Breast epithelium (tissue), 4 donors: Measurements from ENCODE around the gene FIBIN. TPM values are rescaled to one million over a fixed set of nuclear protein-coding genes. Genes with fewer than 3 reads are reported as not detected.

Source experiments
- DNase-seq, 2 donors: peaks; one replicate each; pipeline ENCODE4 v3.0.0-alpha.2; 2019; ENCODE audit warnings: low spot score in 2 of 2
- H3K27ac ChIP-seq, 2 donors: fragments of 200-600 bp; sonication (generic) in 1 of 2; one replicate each; pipeline ENCODE4 v1.5.1; 2016 to 2019; ENCODE audit warnings: mild to moderate bottlenecking in 1 of 2
- H3K27me3 ChIP-seq, 2 donors: fragments of 200-600 bp; sonication (generic) in 1 of 2; one replicate each; pipeline versions ENCODE4 v1.5.1 to v1.6.0; 2017 to 2019; ENCODE audit warnings: control low read depth in 1 of 2, mild to moderate bottlenecking in 1 of 2
- H3K36me3 ChIP-seq: fragments of 200-600 bp; one replicate; pipeline ENCODE4 v1.5.1; 2019
- H3K4me1 ChIP-seq, 2 donors: fragments of 200-600 bp; sonication (generic); one replicate each; pipeline ENCODE4 v1.5.1; 2016 to 2019; ENCODE audit warnings: control low read depth in 1 of 2
- H3K4me3 ChIP-seq, 3 donors: fragments of 200-600 bp; sonication (generic); 1 replicate in 2 of 3; 2 replicates in 1 of 3; pipeline ENCODE4 v1.5.1; 2016 to 2019; ENCODE audit warnings: mild to moderate bottlenecking in 3 of 3, moderate library complexity in 2 of 3
- H3K9me3 ChIP-seq, 2 donors: fragments of 200-600 bp; sonication (generic) in 1 of 2; one replicate each; pipeline ENCODE4 v1.5.1; 2016 to 2019; ENCODE audit warnings: control low read depth in 1 of 2
- CTCF ChIP-seq, 3 donors: fragments of 450-650 bp; IDR thresholded peaks; one replicate each; pipeline ENCODE4 v1.5.1; 2016 to 2017; ENCODE audit warnings: antibody characterized with exemption in 3 of 3, mild to moderate bottlenecking in 3 of 3, moderate library complexity in 3 of 3
- POLR2A ChIP-seq: fragments of 450-650 bp; IDR thresholded peaks from one replicate; pipeline ENCODE4 v1.6.1; 2016; ENCODE audit warnings: antibody characterized with exemption, mild to moderate bottlenecking, moderate library complexity
- POLR2AphosphoS5 ChIP-seq, 3 donors: sonication (generic); formaldehyde crosslinking; IDR thresholded peaks; one replicate each; pipeline ENCODE4 v1.6.1; 2017; ENCODE audit warnings: antibody characterized with exemption in 3 of 3
- intact Hi-C: fragments of 100-400 bp; cut with DNase I; formaldehyde crosslinking; loops from one replicate; pipeline ENCODE4 v1.15.1; 2023; ENCODE audit warnings: low total_unique reads
- total RNA-seq, 3 donors: library from RNA; depleted of rRNA; stranded (reverse); fragments of >200 nt; gene quantifications; one replicate each; pipeline ENCODE4 v1.1.0, GENCODE V29; 2016

The FIBIN gene
- total RNA-seq, 3 donors from 2014 or later = 23.7 to 71.4 (median 41.6) TPM

- Histone ChIP-seq H3K36me3 (no peaks in the 10 kb centered on the region), H3K27me3 (no peaks in the 10 kb centered on the region), H3K4me3 (no peak overlapping the region), H3K27ac (no peak overlapping the region), H3K4me1 (peaks cover 0 to 4% of the 10 kb centered on the region in 2 donors), H3K9me3 (peaks cover 0 to 4% of the 10 kb centered on the region in 2 donors)
- TF ChIP-seq POLR2AphosphoS5 (IDR thresholded peaks at IDR 0.05) (no peak), POLR2A (no peak), CTCF (IDR thresholded peaks at IDR 0.05) (no peak)
- intact Hi-C loops = loop anchor here (5.0 kb wide), 1 partner anchor 816 kb away; no protein-coding TSS in a partner anchor
- DNase-seq = no peak
Observed at GRCh38 chr11:27031754-27032153, 37.8 kb downstream of the FIBIN start.

- H3K4me3 ChIP-seq = peak overlapping the region in 1 of 3 donors; percentile 31
- no peak for TF ChIP-seq POLR2A
- peak in 1 of 3 donors; percentile 15 for TF ChIP-seq CTCF (IDR thresholded peaks at IDR 0.05)
- TF ChIP-seq POLR2AphosphoS5 (IDR thresholded peaks at IDR 0.05) = no peak
- peaks cover 0 to 10% of the 10 kb centered on the region in 2 donors for H3K9me3 ChIP-seq
- DNase-seq = no peak
- peak overlapping the region; percentile 84 to 91 for H3K27ac ChIP-seq
- H3K36me3 ChIP-seq = no peaks in the 10 kb centered on the region
- H3K4me1 ChIP-seq = no peaks in the 10 kb centered on the region
- H3K27me3 ChIP-seq = no peaks in the 10 kb centered on the region
- intact Hi-C loops = no loop called here
Observed at GRCh38 chr11:27039873-27040272, 46.0 kb downstream of the FIBIN start.

GRCh38 chr11:27040302-27041115 is 46.6 kb downstream of the FIBIN start, which contains the start of gene BBOX1:
Gene BBOX1, plus strand, starts transcription at chr11:27040815. Its CDS starts 14,616 bp downstream, at chr11:27055431.
- H3K27ac ChIP-seq = peak within 1 kb of the TSS; percentile 84 to 91
- intact Hi-C loops = no loop called here
- no peaks in the 10 kb centered on the region for H3K36me3 ChIP-seq
- H3K27me3 ChIP-seq = no peaks in the 10 kb centered on the region
- peak within 1 kb of the TSS in 2 of 3 donors; percentile 26 to 55 for H3K4me3 ChIP-seq
- H3K4me1 ChIP-seq = no peaks in the 10 kb centered on the region
- peak in 1 of 2 donors; percentile 68 for DNase-seq
- peaks cover 0 to 10% of the 10 kb centered on the region in 2 donors for H3K9me3 ChIP-seq
- no peak for TF ChIP-seq CTCF (IDR thresholded peaks at IDR 0.05)
- TF ChIP-seq POLR2AphosphoS5 (IDR thresholded peaks at IDR 0.05) = no peak
- no peak for TF ChIP-seq POLR2A

- no peaks in the 10 kb centered on the region for H3K36me3 ChIP-seq
- H3K4me1 ChIP-seq = no peaks in the 10 kb centered on the region
- H3K27me3 ChIP-seq = no peaks in the 10 kb centered on the region
- H3K27ac ChIP-seq = peak overlapping the region; percentile 84 to 91
- peaks cover 0 to 8% of the 10 kb centered on the region in 2 donors for H3K9me3 ChIP-seq
- TF ChIP-seq POLR2AphosphoS5 (IDR thresholded peaks at IDR 0.05) (peak in 1 of 3 donors; percentile 6), CTCF (IDR thresholded peaks at IDR 0.05) (no peak), POLR2A (no peak)
- H3K4me3 ChIP-seq = peak overlapping the region in 2 of 3 donors; percentile 26 to 55
- intact Hi-C loops = no loop called here
- DNase-seq = peak in 1 of 2 donors; percentile 61
Observed at GRCh38 chr11:27041141-27041899, 47.4 kb downstream of the FIBIN start.

Other genes starting within 250 kb of the FIBIN start
- 10 to 100 TPM in 2 of 3 donors, not detected in 1; 14.4 to 61.0 TPM for gene BBOX1, start 46.7 kb downstream of the FIBIN start, total RNA-seq